H1 (cell line): ENCODE data around the gene COLEC12. TPM values are rescaled to one million over a fixed set of nuclear protein-coding genes. Genes with fewer than 3 reads are reported as not detected.

ENCODE experiments used
- CTCF ChIA-PET: fragments of 300-600 bp; sonication (Branson Sonifier 250); formaldehyde crosslinking; loops from one replicate; lab custom pipeline; 2021; ENCODE audit not compliant: partially characterized antibody; lab: Charles Lee
- POLR2A ChIA-PET: fragments of 300-600 bp; sonication (Branson Sonifier 250); formaldehyde crosslinking; loops from one replicate; lab custom pipeline; 2021; ENCODE audit warnings: inconsistent platforms; ENCODE audit not compliant: partially characterized antibody; lab: Charles Lee
- DNase-seq, 2 experiments: peaks; one replicate each; pipeline versions ENCODE4 v3.0.0 to v3.0.0-alpha.2; 2010 to 2022; ENCODE audit warnings: low spot score in 2 of 2, low read depth in 1 of 2, mixed read lengths in 1 of 2
- FAIRE-seq: peaks from 2 replicates; lab custom pipeline; 2011; peaks lifted over from hg19 to GRCh38; lab: Jason Lieb, UNC
- H2AFZ ChIP-seq: 2 replicates; pipeline ENCODE4 v1.8.1; 2012; ENCODE audit warnings: low read length, inconsistent platforms
- H2AK5ac ChIP-seq: 2 replicates; pipeline ENCODE4 v1.6.1; 2013; ENCODE audit warnings: low read depth, low read length
- H2BK120ac ChIP-seq: replicated peaks from 2 replicates; pipeline ENCODE3; 2013; ENCODE audit warnings: low read depth, low read length, inconsistent platforms
- H2BK12ac ChIP-seq: 2 replicates; pipeline ENCODE4 v1.6.1; 2013; ENCODE audit warnings: low read depth, low read length
- H2BK15ac ChIP-seq: 2 replicates; pipeline ENCODE4 v1.6.1; 2013; ENCODE audit warnings: low read length
- H2BK20ac ChIP-seq: 2 replicates; pipeline ENCODE4 v1.6.1; 2013; ENCODE audit warnings: low read length
- H2BK5ac ChIP-seq: 2 replicates; pipeline ENCODE4 v1.6.1; 2013; ENCODE audit warnings: low read depth, low read length
- H3K14ac ChIP-seq: 2 replicates; pipeline ENCODE4 v1.6.1; 2013; ENCODE audit warnings: inconsistent platforms; ENCODE audit not compliant: insufficient read length
- H3K18ac ChIP-seq: 2 replicates; pipeline ENCODE4 v1.6.1; 2013; ENCODE audit warnings: low read length; ENCODE audit errors: extremely low read depth
- H3K23ac ChIP-seq: 2 replicates; pipeline ENCODE4 v1.6.1; 2013; ENCODE audit warnings: inconsistent platforms; ENCODE audit not compliant: insufficient read length
- H3K23me2 ChIP-seq: 2 replicates; pipeline ENCODE4 v1.6.1; 2013; ENCODE audit warnings: low read depth, low read length
- H3K27ac ChIP-seq: 2 replicates; pipeline ENCODE4 v1.6.1; 2011; ENCODE audit warnings: low read depth, low read length, inconsistent platforms
- H3K27me3 ChIP-seq, 4 experiments: replicated peaks in 1 of 4; 1 replicate in 1 of 4; 2 replicates in 3 of 4; pipeline versions ENCODE4 v1.6.1 to v1.8.1; 2011 to 2013; ENCODE audit warnings: low read length in 3 of 4, mild to moderate bottlenecking in 3 of 4, inconsistent platforms in 2 of 4, mixed read lengths in 2 of 4, moderate library complexity in 1 of 4; ENCODE audit not compliant: control insufficient read depth in 3 of 4, insufficient read depth in 3 of 4; ENCODE audit errors: extremely low read depth in 1 of 4
- H3K36me3 ChIP-seq, 4 experiments: 2 replicates each; pipeline versions ENCODE4 v1.6.1 to v1.8.1; 2011 to 2013; ENCODE audit warnings: mild to moderate bottlenecking in 4 of 4, low read length in 3 of 4, moderate library complexity in 2 of 4, control low read depth in 1 of 4, inconsistent platforms in 1 of 4; ENCODE audit not compliant: insufficient read depth in 4 of 4, control insufficient read depth in 2 of 4
- H3K4ac ChIP-seq: replicated peaks from 2 replicates; pipeline ENCODE3; 2013; ENCODE audit warnings: low read length, low read depth, mixed read lengths, inconsistent platforms; ENCODE audit not compliant: insufficient read length
- H3K4me1 ChIP-seq, 4 experiments: replicated peaks in 1 of 4; 1 replicate in 1 of 4; 2 replicates in 3 of 4; pipeline versions ENCODE4 v1.6.1 to v1.8.1; 2011 to 2013; ENCODE audit warnings: low read length in 3 of 4, inconsistent platforms in 2 of 4, mixed read lengths in 1 of 4; ENCODE audit not compliant: insufficient read depth in 4 of 4, control insufficient read depth in 3 of 4
- H3K4me2 ChIP-seq, 2 experiments: 2 replicates each; pipeline versions ENCODE4 v1.6.1 to v1.8.1; 2011 to 2013; ENCODE audit warnings: low read depth in 2 of 2, low read length in 2 of 2, control low read depth in 1 of 2, inconsistent platforms in 1 of 2, mild to moderate bottlenecking in 1 of 2; ENCODE audit not compliant: insufficient read depth in 1 of 2
- H3K4me3 ChIP-seq, 4 experiments: fragments of 200-600, 300-600 bp in 1 of 4; sonication (generic), shearing (Covaris generic), sonication (Bioruptor Twin) in 1 of 4; 2 replicates each; pipeline versions ENCODE4 v1.5.1 to v1.8.1; 2011 to 2016; ENCODE audit warnings: low read length in 4 of 4, low read depth in 3 of 4, control low read depth in 2 of 4, inconsistent platforms in 2 of 4, mild to moderate bottlenecking in 2 of 4, mixed read lengths in 1 of 4, moderate library complexity in 1 of 4; ENCODE audit not compliant: insufficient read depth in 2 of 4; ENCODE audit errors: extremely low read depth in 1 of 4
- H3K56ac ChIP-seq: replicated peaks from 2 replicates; pipeline ENCODE3; 2013; ENCODE audit warnings: low read depth, mild to moderate bottlenecking, mixed read lengths, low read length, inconsistent platforms; ENCODE audit not compliant: insufficient read length
- H3K79me1 ChIP-seq: 2 replicates; pipeline ENCODE4 v1.6.1; 2013; ENCODE audit warnings: low read depth, low read length, control low read depth
- H3K79me2 ChIP-seq, 2 experiments: 2 replicates each; pipeline versions ENCODE4 v1.6.1 to v1.8.1; 2012 to 2013; ENCODE audit warnings: low read length in 2 of 2, mild to moderate bottlenecking in 2 of 2, inconsistent platforms in 1 of 2; ENCODE audit not compliant: insufficient read depth in 2 of 2, control insufficient read depth in 1 of 2
- H3K9ac ChIP-seq, 4 experiments: replicated peaks in 1 of 4; 1 replicate in 1 of 4; 2 replicates in 3 of 4; pipeline versions ENCODE4 v1.6.1 to v1.8.1; 2011 to 2013; ENCODE audit warnings: low read depth in 3 of 4, low read length in 3 of 4, control low read depth in 2 of 4, mild to moderate bottlenecking in 2 of 4, moderate library complexity in 2 of 4, inconsistent platforms in 1 of 4; ENCODE audit errors: extremely low read depth in 1 of 4
- H3K9me3 ChIP-seq, 2 experiments: 2 replicates each; pipeline versions ENCODE4 v1.6.1 to v1.8.1; 2012 to 2013; ENCODE audit warnings: mild to moderate bottlenecking in 2 of 2, moderate library complexity in 2 of 2, control low read depth in 1 of 2, inconsistent platforms in 1 of 2, low read depth in 1 of 2, low read length in 1 of 2, mixed read lengths in 1 of 2; ENCODE audit not compliant: insufficient read depth in 2 of 2
- H4K20me1 ChIP-seq, 2 experiments: replicated peaks in 1 of 2; 2 replicates each; pipeline versions ENCODE3 to v1.8.1; 2011 to 2013; ENCODE audit warnings: inconsistent platforms in 2 of 2, low read length in 2 of 2, mild to moderate bottlenecking in 1 of 2; ENCODE audit not compliant: insufficient read depth in 2 of 2, control insufficient read depth in 1 of 2
- H4K5ac ChIP-seq: 2 replicates; pipeline ENCODE4 v1.6.1; 2013; ENCODE audit warnings: low read length, low read depth, mixed read lengths, inconsistent platforms; ENCODE audit not compliant: insufficient read length
- H4K8ac ChIP-seq: 2 replicates; pipeline ENCODE4 v1.8.0; 2013; ENCODE audit warnings: mild to moderate bottlenecking, moderate library complexity, low read length, inconsistent platforms; ENCODE audit not compliant: insufficient read depth; ENCODE audit errors: extremely low read depth
- H4K91ac ChIP-seq: replicated peaks from 2 replicates; pipeline ENCODE3; 2013; ENCODE audit warnings: low read length, mixed read lengths, inconsistent platforms; ENCODE audit not compliant: insufficient read length
- BCL11A ChIP-seq, 2 experiments: IDR thresholded peaks; one replicate each; pipeline ENCODE4 v1.6.1; 2011; ENCODE audit warnings: low read depth in 2 of 2, low read length in 2 of 2, mild to moderate bottlenecking in 2 of 2
- KDM1A ChIP-seq: fragments of 200-600, 300-600 bp; sonication (generic); IDR thresholded peaks from 2 replicates; pipeline ENCODE4 v1.7.1; 2016; ENCODE audit warnings: mild to moderate bottlenecking, low read length, borderline replicate concordance
- NRF1 ChIP-seq: IDR thresholded peaks from 2 replicates; pipeline ENCODE4 v1.6.1; 2011; ENCODE audit warnings: mild to moderate bottlenecking, low read depth, low read length, improper control_type of control experiment
- RAD21 ChIP-seq, 2 experiments: IDR thresholded peaks in 1 of 2; conservative IDR thresholded peaks in 1 of 2; 2 replicates each; pipeline ENCODE4 v1.6.1; 2011; ENCODE audit warnings: low read depth in 2 of 2, low read length in 2 of 2, improper control_type of control experiment in 1 of 2, inconsistent platforms in 1 of 2, mild to moderate bottlenecking in 1 of 2, moderate library complexity in 1 of 2
- SP1 ChIP-seq: IDR thresholded peaks from 2 replicates; pipeline ENCODE4 v1.6.1; 2011; ENCODE audit warnings: low read depth, low read length
- WGBS, 2 experiments: shearing (Covaris generic) in 1 of 2; methylation state at CpG; one replicate each; pipeline versions ENCODE4 v1.1.6 to v1.1.7; 2013 to 2015; ENCODE audit warnings: low lambda C conversion rate in 2 of 2, mixed read lengths in 2 of 2, inconsistent platforms in 1 of 2, low coverage in 1 of 2, missing lambda C conversion rate in 1 of 2; ENCODE audit not compliant: insufficient replicate concordance in 2 of 2, insufficient coverage in 1 of 2, insufficient read length in 1 of 2; ENCODE audit errors: extremely low coverage in 1 of 2, missing lambda C conversion rate in 1 of 2; 5-methylcytosine and 5-hydroxymethylcytosine counted together
- polyA plus RNA-seq, 7 experiments: library from polyadenylated mRNA; depleted of rRNA in 3 of 7; stranded (reverse) in 5 of 7; unstranded in 2 of 7; fragments of >200 nt in 5 of 7; fragments of 200-250 nt in 2 of 7; gene quantifications; 1 replicate in 5 of 7; 2 replicates in 1 of 7; 4 replicates in 1 of 7; pipeline versions ENCODE4 v1.2.1 to v1.2.3, GENCODE V29; 2011 to 2013; ENCODE audit warnings: missing spikeins in 2 of 7, mixed read lengths in 2 of 7
- total RNA-seq: library from RNA; stranded (reverse); fragmentation: NEBNext Ultra II Directional; extraction: Animal tissue kit (Norgen Biotek cat#: 25700); gene quantifications from 2 replicates; pipeline ENCODE4 v1.2.1, GENCODE V29; 2021
- TF ChIP-seq, protein P1 (sequence below), 3 experiments: IDR thresholded peaks; 1 replicate in 2 of 3; 2 replicates in 1 of 3; pipeline versions ENCODE4 v1.5.1 to v1.6.1; 2011; ENCODE audit warnings: low read length in 3 of 3, mild to moderate bottlenecking in 3 of 3, inconsistent platforms in 2 of 3, low read depth in 1 of 3, moderate library complexity in 1 of 3; ENCODE audit not compliant: insufficient read depth in 1 of 3; ENCODE audit errors: control extremely low read depth in 1 of 3

Gene COLEC12
- total and polyA plus RNA-seq, 2 of the 8 experiments (the other 6 are each of a cell fraction or from before 2014, with no cell fraction given) = 0.44 to 2.3 TPM

DNA sequence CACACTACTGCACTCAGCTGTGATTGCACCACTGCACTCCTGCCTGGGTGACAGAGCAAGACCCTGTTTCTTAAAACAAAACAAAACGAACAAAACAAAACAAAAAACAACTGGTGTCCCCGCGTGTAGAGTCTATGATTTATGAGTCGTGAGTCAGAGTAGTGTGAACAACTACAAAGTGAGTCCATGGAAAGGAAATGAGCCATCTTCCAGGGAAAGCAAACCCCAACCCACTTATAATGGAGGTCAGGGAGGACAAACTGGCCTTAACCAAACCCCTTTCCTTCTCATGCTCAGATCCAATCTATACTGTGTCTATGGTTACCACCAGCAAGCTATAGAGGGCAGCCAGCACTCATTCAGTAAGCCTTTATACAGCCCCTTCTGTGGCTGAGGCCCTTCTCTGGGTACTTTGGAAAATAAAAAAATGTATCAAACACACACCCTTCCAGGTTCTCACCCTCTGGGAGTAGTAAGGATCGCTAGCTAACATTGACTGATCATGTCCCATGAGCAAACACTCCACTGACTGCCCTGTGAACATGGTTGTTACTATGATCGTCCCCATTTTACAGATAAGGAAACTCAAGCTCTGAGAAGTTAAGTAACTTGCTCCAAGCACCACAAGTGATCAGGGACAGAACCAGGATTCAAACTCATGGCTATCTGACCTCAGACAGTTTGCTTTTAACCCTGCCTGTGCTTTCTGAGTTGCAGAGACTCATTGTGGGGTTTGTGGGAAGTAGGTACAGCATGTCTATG is 24.7 kb upstream of the COLEC12 start:
- Histone ChIP-seq H2BK120ac (no peak overlapping the region), H3K18ac (no peak overlapping the region), H4K91ac (no peak overlapping the region), H2BK12ac (no peak overlapping the region), H3K9me3 (no peaks in the 10 kb centered on the region), H3K56ac (no peak overlapping the region), H3K9ac (no peak overlapping the region), H2BK5ac (no peak overlapping the region), H2AFZ (0 out of 2 replicates have a peak overlapping the region, but pooled peaks have one; percentile 34), H3K79me2 (no peaks in the 10 kb centered on the region), H2BK20ac (no peak overlapping the region), H3K27me3 (no peaks in the 10 kb centered on the region), H3K79me1 (no peaks in the 10 kb centered on the region), H3K23ac (no peak overlapping the region), H3K4me2 (no peak overlapping the region), H4K8ac (no peak overlapping the region), H3K27ac (no peak overlapping the region), H3K4ac (no peak overlapping the region), H4K5ac (no peak overlapping the region), H3K36me3 (no peaks in the 10 kb centered on the region), H3K4me3 (no peak overlapping the region), H3K4me1 (no peaks in the 10 kb centered on the region), H3K23me2 (no peaks in the 10 kb centered on the region), H4K20me1 (no peaks in the 10 kb centered on the region), H3K14ac (no peak overlapping the region), H2BK15ac (no peak overlapping the region), H2AK5ac (peak overlapping the region; percentile 6; the same call in 1 of the 2 replicates)
- POLR2A ChIA-PET = no interaction called here
- CTCF ChIA-PET = interaction anchor here (0.8 to 2.7 kb wide), 5 partner anchors 30 to 100 kb away, joined by 3 to 7 read pairs (median 4); no protein-coding TSS in a partner anchor
- FAIRE-seq (no peak), DNase-seq (no peak)
- TF ChIP-seq BCL11A (IDR thresholded peaks at IDR 0.05; ENCODE audit: low read depth in 2 of 2, low read length in 2 of 2) = no peak
- TF ChIP-seq NRF1 = no peak
- TF ChIP-seq, protein P1, sequence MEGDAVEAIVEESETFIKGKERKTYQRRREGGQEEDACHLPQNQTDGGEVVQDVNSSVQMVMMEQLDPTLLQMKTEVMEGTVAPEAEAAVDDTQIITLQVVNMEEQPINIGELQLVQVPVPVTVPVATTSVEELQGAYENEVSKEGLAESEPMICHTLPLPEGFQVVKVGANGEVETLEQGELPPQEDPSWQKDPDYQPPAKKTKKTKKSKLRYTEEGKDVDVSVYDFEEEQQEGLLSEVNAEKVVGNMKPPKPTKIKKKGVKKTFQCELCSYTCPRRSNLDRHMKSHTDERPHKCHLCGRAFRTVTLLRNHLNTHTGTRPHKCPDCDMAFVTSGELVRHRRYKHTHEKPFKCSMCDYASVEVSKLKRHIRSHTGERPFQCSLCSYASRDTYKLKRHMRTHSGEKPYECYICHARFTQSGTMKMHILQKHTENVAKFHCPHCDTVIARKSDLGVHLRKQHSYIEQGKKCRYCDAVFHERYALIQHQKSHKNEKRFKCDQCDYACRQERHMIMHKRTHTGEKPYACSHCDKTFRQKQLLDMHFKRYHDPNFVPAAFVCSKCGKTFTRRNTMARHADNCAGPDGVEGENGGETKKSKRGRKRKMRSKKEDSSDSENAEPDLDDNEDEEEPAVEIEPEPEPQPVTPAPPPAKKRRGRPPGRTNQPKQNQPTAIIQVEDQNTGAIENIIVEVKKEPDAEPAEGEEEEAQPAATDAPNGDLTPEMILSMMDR (IDR thresholded peaks at IDR 0.05; ENCODE audit: control extremely low read depth in 1 of 3, insufficient read depth in 1 of 3, low read depth in 1 of 3, low read length in 3 of 3) = peak in 2 of 3 experiments; percentile 2 to 25; a peak in 1 of 4 replicates
- TF ChIP-seq SP1 = no peak
- no peak for TF ChIP-seq KDM1A
- peak; percentile 26 to 41; a peak in 3 of 4 replicates for TF ChIP-seq RAD21 (IDR thresholded peaks at IDR 0.05 in 1 of 2, conservative IDR thresholded peaks at IDR 0.05 in 1 of 2; ENCODE audit: low read depth in 2 of 2, low read length in 2 of 2)
- WGBS, 2 experiments = 96% methylated on average over 6 of the region's 6 CpGs; no CpG with 5 or more reads in 1 of the 2 experiments
